ENCODE measurements around the gene CYP2W1. TPM values are rescaled to one million over a fixed set of nuclear protein-coding genes. Genes with fewer than 3 reads are reported as not detected.

The CYP2W1 gene
- total RNA-seq, 1 experiment from 2014 or later, result not detected

DNA sequence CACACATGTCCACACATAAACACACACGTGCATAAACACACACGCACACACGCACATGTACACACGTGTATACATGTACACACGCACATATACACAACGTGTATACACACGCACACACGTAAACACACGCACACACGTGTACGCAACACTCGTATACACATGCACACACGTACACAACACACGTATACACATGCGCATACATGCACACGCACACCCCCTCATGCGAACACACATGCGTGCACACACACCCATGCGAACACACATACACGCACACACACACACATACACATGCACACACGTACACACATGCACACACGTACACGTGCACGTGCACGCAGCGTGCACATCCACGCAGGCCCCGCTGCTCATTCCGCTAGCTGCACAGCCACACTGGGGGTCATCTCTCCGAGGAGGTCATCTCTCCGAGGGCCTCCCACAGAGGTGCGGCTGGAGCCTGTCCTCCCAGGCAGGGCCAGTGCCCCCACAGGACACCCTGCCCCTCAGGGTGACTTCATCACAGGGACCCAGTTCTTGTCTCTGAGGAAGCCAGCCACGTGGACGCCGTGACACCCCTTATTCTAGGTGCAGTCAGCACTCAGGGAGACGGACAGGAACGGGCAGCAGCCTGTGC is 25.9 kb downstream of the CYP2W1 start:
- H3K9ac ChIP-seq (ENCODE audit: low read length), result no peak overlapping the region
- H3K9me3 ChIP-seq (ENCODE audit: low read length), result no peaks in the 10 kb centered on the region
- H3K4me3 ChIP-seq (ENCODE audit: low read length), result no peak overlapping the region
- TF ChIP-seq EZH2 (IDR thresholded peaks at IDR 0.05; ENCODE audit: low read length, unreplicated experiment) (no peak), EZH2phosphoT487 (IDR thresholded peaks at IDR 0.05; ENCODE audit: borderline replicate concordance, low read length) (no peak)
- TF ChIP-seq, protein P1, sequence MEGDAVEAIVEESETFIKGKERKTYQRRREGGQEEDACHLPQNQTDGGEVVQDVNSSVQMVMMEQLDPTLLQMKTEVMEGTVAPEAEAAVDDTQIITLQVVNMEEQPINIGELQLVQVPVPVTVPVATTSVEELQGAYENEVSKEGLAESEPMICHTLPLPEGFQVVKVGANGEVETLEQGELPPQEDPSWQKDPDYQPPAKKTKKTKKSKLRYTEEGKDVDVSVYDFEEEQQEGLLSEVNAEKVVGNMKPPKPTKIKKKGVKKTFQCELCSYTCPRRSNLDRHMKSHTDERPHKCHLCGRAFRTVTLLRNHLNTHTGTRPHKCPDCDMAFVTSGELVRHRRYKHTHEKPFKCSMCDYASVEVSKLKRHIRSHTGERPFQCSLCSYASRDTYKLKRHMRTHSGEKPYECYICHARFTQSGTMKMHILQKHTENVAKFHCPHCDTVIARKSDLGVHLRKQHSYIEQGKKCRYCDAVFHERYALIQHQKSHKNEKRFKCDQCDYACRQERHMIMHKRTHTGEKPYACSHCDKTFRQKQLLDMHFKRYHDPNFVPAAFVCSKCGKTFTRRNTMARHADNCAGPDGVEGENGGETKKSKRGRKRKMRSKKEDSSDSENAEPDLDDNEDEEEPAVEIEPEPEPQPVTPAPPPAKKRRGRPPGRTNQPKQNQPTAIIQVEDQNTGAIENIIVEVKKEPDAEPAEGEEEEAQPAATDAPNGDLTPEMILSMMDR (conservative IDR thresholded peaks at IDR 0.05; ENCODE audit: low read depth, low read length), result no peak
- no peaks in the 10 kb centered on the region for H3K27me3 ChIP-seq (ENCODE audit: low read length)
- no peaks in the 10 kb centered on the region for H3K4me1 ChIP-seq (ENCODE audit: insufficient read depth, low read length)
- no peaks in the 10 kb centered on the region for H3F3A ChIP-seq (ENCODE audit: low read length, unreplicated experiment)
- CTCF ChIA-PET, result no interaction called here
- H3K27ac ChIP-seq (ENCODE audit: low read length), result no peak overlapping the region
- ATAC-seq (no peak), DNase-seq (no peak)
- H3K9me2 ChIP-seq (replicated peaks; ENCODE audit: low read length), result no peaks in the 10 kb centered on the region
- no TSS peak for BruUV-seq (replicated peaks)
- H3K4me2 ChIP-seq (ENCODE audit: low read length), result no peak overlapping the region
- intact Hi-C loops (cut with micrococcal nuclease), result no loop called here
- no peaks in the 10 kb centered on the region for H3K79me2 ChIP-seq (ENCODE audit: low read length)
- no peaks in the 10 kb centered on the region for H3K36me3 ChIP-seq (ENCODE audit: low read depth, low read length)
- H4K20me1 ChIP-seq (ENCODE audit: low read length), result no peaks in the 10 kb centered on the region
- H2AFZ ChIP-seq (ENCODE audit: low read length), result no peak overlapping the region
- POLR2A ChIA-PET (ENCODE audit: unreplicated experiment), result no interaction called here

DNA sequence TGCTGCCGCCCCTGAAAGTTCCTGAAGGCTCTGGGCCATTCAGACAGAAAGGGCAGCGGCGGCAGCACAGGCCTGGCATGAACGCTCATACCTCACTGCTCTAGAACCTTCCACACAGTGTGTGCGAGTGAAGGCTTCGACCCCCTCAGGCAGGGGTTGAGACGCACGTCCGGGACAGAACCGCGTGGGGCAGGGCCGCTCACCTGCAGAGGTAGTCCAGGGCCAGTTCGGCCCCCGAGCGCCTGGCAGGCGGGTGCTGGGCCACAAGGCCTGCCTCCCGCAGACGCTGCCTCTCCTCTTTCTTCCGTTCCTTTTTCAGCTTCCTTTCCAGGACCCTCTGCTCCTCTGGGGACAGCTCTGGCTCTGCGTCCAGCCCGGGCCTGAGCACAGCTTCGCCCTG is 26.8 kb downstream of the CYP2W1 start:
- ChIA-PET CTCF (no interaction called here), POLR2A (ENCODE audit: unreplicated experiment) (no interaction called here)
- no peak overlapping the region for H3K9ac ChIP-seq (ENCODE audit: low read length)
- no peak overlapping the region for H3K4me2 ChIP-seq (ENCODE audit: low read length)
- H3K9me3 ChIP-seq (ENCODE audit: low read length), result no peaks in the 10 kb centered on the region
- intact Hi-C loops (cut with micrococcal nuclease), result no loop called here
- no TSS peak for BruUV-seq (replicated peaks)
- no peaks in the 10 kb centered on the region for H4K20me1 ChIP-seq (ENCODE audit: low read length)
- no peak overlapping the region for H3K27ac ChIP-seq (ENCODE audit: low read length)
- ATAC-seq, result no peak
- H3K79me2 ChIP-seq (ENCODE audit: low read length), result no peaks in the 10 kb centered on the region
- H3K36me3 ChIP-seq (ENCODE audit: low read depth, low read length), result no peaks in the 10 kb centered on the region
- no peak for TF ChIP-seq EZH2phosphoT487 (IDR thresholded peaks at IDR 0.05; ENCODE audit: borderline replicate concordance, low read length)
- TF ChIP-seq EZH2 (IDR thresholded peaks at IDR 0.05; ENCODE audit: low read length, unreplicated experiment), result no peak
- TF ChIP-seq, protein P1 (conservative IDR thresholded peaks at IDR 0.05; ENCODE audit: low read depth, low read length), result no peak
- no peaks in the 10 kb centered on the region for H3K4me1 ChIP-seq (ENCODE audit: insufficient read depth, low read length)
- no peak overlapping the region for H3K4me3 ChIP-seq (ENCODE audit: low read length)
- DNase-seq, result no peak
- no peak overlapping the region for H2AFZ ChIP-seq (ENCODE audit: low read length)
- H3K9me2 ChIP-seq (replicated peaks; ENCODE audit: low read length), result no peaks in the 10 kb centered on the region
- H3F3A ChIP-seq (ENCODE audit: low read length, unreplicated experiment), result no peaks in the 10 kb centered on the region
- no peaks in the 10 kb centered on the region for H3K27me3 ChIP-seq (ENCODE audit: low read length)

DNA sequence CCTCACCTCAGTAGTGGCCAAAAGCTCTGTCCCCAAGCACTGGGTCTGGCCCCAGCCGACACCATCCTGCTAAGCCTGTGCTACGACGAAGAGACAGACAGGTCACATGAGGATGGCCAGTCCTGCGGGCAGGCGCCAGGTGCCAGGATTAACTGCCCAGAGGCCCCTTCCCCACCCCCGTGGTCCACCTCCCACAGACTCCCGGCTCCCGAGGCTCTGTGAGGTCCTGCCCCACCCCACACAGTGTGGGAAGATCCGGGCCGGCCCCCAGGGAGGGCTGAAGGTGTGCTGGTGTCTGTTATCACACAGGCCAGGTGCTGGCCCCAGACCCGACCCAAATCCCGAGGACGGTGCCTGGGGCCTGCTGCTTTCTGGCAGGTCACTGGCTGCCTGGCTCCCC is 27.2 kb downstream of the CYP2W1 start:
- Histone ChIP-seq H3K4me2 (ENCODE audit: low read length) (no peak overlapping the region), H3K9me3 (ENCODE audit: low read length) (no peaks in the 10 kb centered on the region), H2AFZ (ENCODE audit: low read length) (no peak overlapping the region), H3K36me3 (ENCODE audit: low read depth, low read length) (no peaks in the 10 kb centered on the region), H3K9me2 (replicated peaks; ENCODE audit: low read length) (no peaks in the 10 kb centered on the region), H3K27ac (ENCODE audit: low read length) (no peak overlapping the region), H3K4me3 (ENCODE audit: low read length) (no peak overlapping the region), H3K27me3 (ENCODE audit: low read length) (no peaks in the 10 kb centered on the region), H4K20me1 (ENCODE audit: low read length) (no peaks in the 10 kb centered on the region), H3K4me1 (ENCODE audit: insufficient read depth, low read length) (no peaks in the 10 kb centered on the region), H3K9ac (ENCODE audit: low read length) (no peak overlapping the region), H3F3A (ENCODE audit: low read length, unreplicated experiment) (no peaks in the 10 kb centered on the region), H3K79me2 (ENCODE audit: low read length) (no peaks in the 10 kb centered on the region)
- ATAC-seq (no peak), DNase-seq (no peak)
- ChIA-PET CTCF (no interaction called here), POLR2A (ENCODE audit: unreplicated experiment) (no interaction called here)
- TF ChIP-seq EZH2 (IDR thresholded peaks at IDR 0.05; ENCODE audit: low read length, unreplicated experiment), result no peak
- TF ChIP-seq, protein P1 (conservative IDR thresholded peaks at IDR 0.05; ENCODE audit: low read depth, low read length), result no peak
- no peak for TF ChIP-seq EZH2phosphoT487 (IDR thresholded peaks at IDR 0.05; ENCODE audit: borderline replicate concordance, low read length)
- no TSS peak for BruUV-seq (replicated peaks)
- intact Hi-C loops (cut with micrococcal nuclease), result no loop called here

Data from PC-3 (cell line).